Esophagus squamous epithelium (tissue), 5 donors: ENCODE measurements around the gene CTBP1. TPM values are rescaled to one million over a fixed set of nuclear protein-coding genes. Genes with fewer than 3 reads are reported as not detected.

ENCODE experiments used
- DNase-seq: peaks from one replicate; lab custom pipeline; 2025; lab: John Stamatoyannopoulos, UW
- H3K27ac ChIP-seq, 4 donors: fragments of 200-600 bp; sonication (generic); one replicate each; pipeline ENCODE4 v1.5.1; 2016 to 2019; ENCODE audit warnings: mild to moderate bottlenecking in 1 of 4
- H3K27me3 ChIP-seq, 4 donors: fragments of 200-600 bp; sonication (generic); 1 replicate in 3 of 4; 2 replicates in 1 of 4; pipeline versions ENCODE4 v1.5.1 to v1.6.0; 2017 to 2021; ENCODE audit warnings: antibody characterized with exemption in 1 of 4
- H3K36me3 ChIP-seq, 3 donors: fragments of 200-600 bp; sonication (generic); one replicate each; pipeline ENCODE4 v1.5.1; 2016 to 2019
- H3K4me1 ChIP-seq, 3 donors: fragments of 200-600 bp; sonication (generic); one replicate each; pipeline ENCODE4 v1.5.1; 2017 to 2019
- H3K4me3 ChIP-seq, 4 donors: fragments of 200-600 bp; sonication (generic); 1 replicate in 3 of 4; 2 replicates in 1 of 4; pipeline ENCODE4 v1.5.1; 2016 to 2019; ENCODE audit warnings: mild to moderate bottlenecking in 2 of 4, moderate library complexity in 1 of 4
- H3K9me3 ChIP-seq, 3 donors: fragments of 200-600 bp; sonication (generic); one replicate each; pipeline ENCODE4 v1.5.1; 2016 to 2019
- POLR2A ChIP-seq, 4 donors: fragments of 450-650 bp; IDR thresholded peaks; one replicate each; pipeline ENCODE4 v1.6.1; 2017; ENCODE audit warnings: antibody characterized with exemption in 4 of 4, mild to moderate bottlenecking in 4 of 4, moderate library complexity in 3 of 4
- WGBS, 2 donors: methylation state at CpG; one replicate each; pipeline ENCODE4 v1.1.5; 2018; 5-methylcytosine and 5-hydroxymethylcytosine counted together
- intact Hi-C: fragments of 100-400 bp; cut with DNase I; formaldehyde crosslinking; loops from one replicate; pipeline ENCODE4 v1.15.0; 2022
- total RNA-seq, 4 donors: library from RNA; depleted of rRNA; stranded (reverse); fragments of >200 nt; gene quantifications; one replicate each; pipeline ENCODE4 v1.1.0, GENCODE V29; 2016
- TF ChIP-seq, protein P1 (sequence below), 6 experiments: fragments of 450-650 bp in 4 of 6; fragments of 200-600 bp in 2 of 6; sonication (generic) in 2 of 6; IDR thresholded peaks; one replicate each; pipeline ENCODE4 v1.5.1; 2016 to 2019; ENCODE audit warnings: antibody characterized with exemption in 6 of 6, mild to moderate bottlenecking in 4 of 6, moderate library complexity in 4 of 6
- donor health status: DM: yes; HTN: yes; CAD: no.

Gene CTBP1
- total RNA-seq, 4 donors from 2014 or later = 72.2 to 121 (median 113) TPM

DNA sequence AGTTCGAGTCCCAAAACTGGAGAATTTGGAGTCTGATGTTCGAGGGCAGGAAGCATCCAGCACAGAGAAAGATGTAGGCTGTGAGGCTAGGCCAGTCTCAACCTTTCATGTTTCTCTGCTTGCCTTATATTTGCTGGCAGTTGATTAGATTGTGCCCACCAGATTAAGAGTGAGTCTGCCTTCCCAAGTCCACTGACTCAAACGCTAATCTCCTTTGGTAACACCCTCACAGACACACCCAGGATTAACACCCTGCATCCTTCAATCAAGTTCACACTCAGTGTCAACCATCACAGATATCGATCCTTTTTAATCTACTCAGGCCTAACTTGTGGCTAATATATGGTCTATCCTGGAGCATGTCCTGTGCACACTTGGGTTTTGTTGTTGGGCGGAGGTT is 22.8 kb upstream of the CTBP1 start:
- intact Hi-C loops = no loop called here
- Histone ChIP-seq H3K4me1 (no peaks in the 10 kb centered on the region), H3K36me3 (no peaks in the 10 kb centered on the region), H3K27me3 (no peaks in the 10 kb centered on the region), H3K9me3 (peaks cover 0 to 11% (median 0%) of the 10 kb centered on the region in 3 donors), H3K27ac (no peak overlapping the region), H3K4me3 (no peak overlapping the region)
- DNase-seq = no peak
- WGBS, 2 donors = 89 to 96% methylated on average over 5 of the region's 5 CpGs
- no peak for TF ChIP-seq POLR2A (IDR thresholded peaks at IDR 0.05)
- TF ChIP-seq, protein P1, sequence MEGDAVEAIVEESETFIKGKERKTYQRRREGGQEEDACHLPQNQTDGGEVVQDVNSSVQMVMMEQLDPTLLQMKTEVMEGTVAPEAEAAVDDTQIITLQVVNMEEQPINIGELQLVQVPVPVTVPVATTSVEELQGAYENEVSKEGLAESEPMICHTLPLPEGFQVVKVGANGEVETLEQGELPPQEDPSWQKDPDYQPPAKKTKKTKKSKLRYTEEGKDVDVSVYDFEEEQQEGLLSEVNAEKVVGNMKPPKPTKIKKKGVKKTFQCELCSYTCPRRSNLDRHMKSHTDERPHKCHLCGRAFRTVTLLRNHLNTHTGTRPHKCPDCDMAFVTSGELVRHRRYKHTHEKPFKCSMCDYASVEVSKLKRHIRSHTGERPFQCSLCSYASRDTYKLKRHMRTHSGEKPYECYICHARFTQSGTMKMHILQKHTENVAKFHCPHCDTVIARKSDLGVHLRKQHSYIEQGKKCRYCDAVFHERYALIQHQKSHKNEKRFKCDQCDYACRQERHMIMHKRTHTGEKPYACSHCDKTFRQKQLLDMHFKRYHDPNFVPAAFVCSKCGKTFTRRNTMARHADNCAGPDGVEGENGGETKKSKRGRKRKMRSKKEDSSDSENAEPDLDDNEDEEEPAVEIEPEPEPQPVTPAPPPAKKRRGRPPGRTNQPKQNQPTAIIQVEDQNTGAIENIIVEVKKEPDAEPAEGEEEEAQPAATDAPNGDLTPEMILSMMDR (IDR thresholded peaks at IDR 0.05) = no peak

DNA sequence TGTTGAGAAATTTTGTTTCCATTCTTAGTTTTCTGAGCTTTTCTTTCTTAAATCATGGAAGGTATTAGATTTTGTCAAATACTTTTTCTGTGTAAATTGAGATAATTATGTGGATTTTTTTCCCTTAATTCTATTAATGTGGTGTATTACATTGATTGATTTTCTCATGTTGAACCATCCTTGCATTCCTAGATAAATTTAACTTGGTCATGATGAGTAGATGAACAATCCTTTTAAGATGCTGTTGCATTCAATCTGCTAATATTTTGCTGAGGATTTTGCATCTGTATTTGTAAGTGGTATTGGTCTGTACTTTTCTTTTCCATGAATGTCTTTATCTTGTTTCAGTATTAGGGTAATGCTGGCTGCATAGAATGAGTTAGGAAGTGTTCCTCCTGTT is 20.3 kb upstream of the CTBP1 start:
- no peak for DNase-seq
- Histone ChIP-seq H3K27ac (no peak overlapping the region), H3K9me3 (peaks cover 0 to 11% (median 0%) of the 10 kb centered on the region in 3 donors), H3K36me3 (no peaks in the 10 kb centered on the region), H3K27me3 (no peaks in the 10 kb centered on the region), H3K4me1 (no peaks in the 10 kb centered on the region), H3K4me3 (no peak overlapping the region)
- TF ChIP-seq POLR2A (IDR thresholded peaks at IDR 0.05) = no peak
- TF ChIP-seq, protein P1 (IDR thresholded peaks at IDR 0.05) = no peak
- intact Hi-C loops = loop anchor here (10.0 kb wide), 1 partner anchor 104 kb away; no protein-coding TSS in a partner anchor

DNA sequence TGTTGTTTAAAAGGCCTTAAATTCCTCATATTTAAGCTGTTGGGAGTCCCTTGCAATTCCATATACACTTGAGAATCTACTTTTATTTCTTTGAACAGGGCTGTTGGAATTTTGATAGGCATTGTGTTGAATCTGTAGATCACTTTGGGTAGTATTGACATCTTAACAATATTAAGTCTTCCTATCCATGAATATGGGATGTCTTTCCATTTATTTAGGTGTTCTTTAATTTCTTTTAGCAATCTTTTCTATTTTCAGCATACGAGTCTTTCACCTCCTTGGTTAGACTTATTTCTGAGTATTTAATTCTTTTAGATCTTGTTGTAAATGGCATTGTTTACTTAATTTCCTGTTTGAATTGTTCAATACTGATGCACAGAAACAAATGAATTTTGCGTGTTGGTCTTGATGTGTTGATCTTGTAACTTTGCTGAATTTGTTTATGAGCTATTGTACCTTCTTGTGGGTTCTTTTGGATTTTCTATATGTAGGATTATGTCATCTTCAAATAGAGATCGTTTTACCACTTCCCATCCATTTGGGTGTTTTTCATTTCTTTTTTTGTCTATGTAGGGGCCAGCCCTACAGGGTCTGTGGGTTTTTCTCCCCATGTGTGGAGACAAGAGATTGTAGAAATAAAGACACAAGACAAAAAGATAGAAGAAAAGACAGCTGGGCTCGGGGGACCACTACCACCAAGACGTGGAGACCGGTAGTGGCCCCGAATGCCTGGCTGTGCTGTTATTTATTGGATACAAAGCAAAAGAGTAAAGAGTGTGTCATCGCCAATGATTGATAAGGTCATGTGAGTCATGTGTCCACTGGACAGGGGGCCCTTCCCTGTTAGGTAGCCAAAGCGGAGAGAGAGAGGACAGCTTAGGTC is 18.2 kb upstream of the CTBP1 start:
- peak overlapping the region in 2 of 4 donors; percentile 19 to 42 for H3K27ac ChIP-seq
- intact Hi-C loops = loop anchor here (10.0 kb wide), 1 partner anchor 102 kb away; no protein-coding TSS in a partner anchor

DNA sequence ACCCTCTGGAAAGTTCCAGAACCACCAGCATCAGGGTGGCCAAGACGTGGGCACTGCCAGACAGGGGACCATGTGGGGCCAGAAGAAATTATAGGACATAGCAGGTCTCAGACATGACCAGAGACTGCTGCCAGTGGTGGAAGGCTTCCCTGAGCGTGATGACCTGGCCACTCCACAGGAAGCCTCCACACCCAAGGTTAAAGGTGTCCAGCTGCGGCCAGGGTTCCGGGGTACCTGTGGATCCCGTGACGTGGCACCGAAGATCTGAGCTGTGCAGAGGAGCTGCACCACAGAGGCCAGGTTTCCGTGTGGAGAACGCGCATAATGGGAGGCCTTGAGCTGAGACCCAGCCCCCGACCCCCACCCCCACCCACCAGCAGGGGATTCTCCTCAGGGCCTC is 16.4 kb upstream of the CTBP1 start:
- Histone ChIP-seq H3K4me1 (no peaks in the 10 kb centered on the region), H3K27ac (no peak overlapping the region), H3K36me3 (no peaks in the 10 kb centered on the region), H3K27me3 (no peaks in the 10 kb centered on the region), H3K4me3 (no peak overlapping the region), H3K9me3 (peaks cover 0 to 11% (median 0%) of the 10 kb centered on the region in 3 donors)
- TF ChIP-seq POLR2A (IDR thresholded peaks at IDR 0.05) = no peak
- TF ChIP-seq, protein P1 (IDR thresholded peaks at IDR 0.05) = no peak
- DNase-seq = no peak
- intact Hi-C loops = loop anchor here (10.0 kb wide), 1 partner anchor 101 kb away; no protein-coding TSS in a partner anchor
- 89 to 92% methylated on average over 1 to 4 of the region's 11 CpGs for WGBS, 2 donors

More for the DNA sequence above, 18.2 kb upstream of the CTBP1 start:
- Histone ChIP-seq H3K4me3 (peak overlapping the region in 1 of 4 donors; percentile 47), H3K36me3 (no peaks in the 10 kb centered on the region), H3K9me3 (peaks cover 0 to 11% (median 0%) of the 10 kb centered on the region in 3 donors), H3K4me1 (no peaks in the 10 kb centered on the region), H3K27me3 (no peaks in the 10 kb centered on the region)
- DNase-seq = no peak
- TF ChIP-seq, protein P1 (IDR thresholded peaks at IDR 0.05) = no peak
- TF ChIP-seq POLR2A (IDR thresholded peaks at IDR 0.05) = no peak
- 68 to 81% methylated on average over 9 of the region's 9 CpGs for WGBS, 2 donors

DNA sequence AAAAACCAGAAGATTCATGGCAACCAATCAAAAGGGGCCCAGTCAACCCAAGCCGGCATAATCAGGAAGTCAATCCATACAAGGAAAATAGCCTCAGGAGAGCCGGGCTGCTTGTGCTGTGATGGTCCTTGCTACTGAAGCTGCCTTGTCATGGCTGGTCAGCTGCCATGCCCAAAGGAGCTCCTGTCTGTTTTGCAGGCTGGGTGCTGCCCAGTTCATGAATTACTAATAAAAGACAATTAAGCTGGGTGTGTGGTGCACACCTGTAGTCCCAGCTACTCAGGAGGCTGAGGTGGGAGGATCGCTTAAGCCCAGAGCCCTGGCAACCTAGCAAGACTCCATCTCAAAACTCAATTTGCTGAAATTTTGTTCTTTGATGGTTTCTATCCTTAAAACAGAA is 16.0 kb upstream of the CTBP1 start:
- Histone ChIP-seq H3K27me3 (no peaks in the 10 kb centered on the region), H3K36me3 (no peaks in the 10 kb centered on the region), H3K27ac (no peak overlapping the region), H3K4me3 (no peak overlapping the region), H3K4me1 (no peaks in the 10 kb centered on the region), H3K9me3 (peaks cover 0 to 11% (median 0%) of the 10 kb centered on the region in 3 donors)
- intact Hi-C loops = loop anchor here (10.0 kb wide), 1 partner anchor 100 kb away; no protein-coding TSS in a partner anchor
- WGBS, 2 donors = 88 to 94% methylated on average over 2 of the region's 3 CpGs
- no peak for DNase-seq
- TF ChIP-seq POLR2A (IDR thresholded peaks at IDR 0.05) = no peak
- TF ChIP-seq, protein P1 (IDR thresholded peaks at IDR 0.05) = no peak
